Dedifferentiated amniotic fluid mesenchymal stem cell (primary cell): ENCODE measurements around the gene OR1F1.
A peak's percentile ranks its signal among the peaks of the same experiment; 100 is the strongest.
"Not testable (repeated sequence)": the region's sequence is repeated elsewhere in the genome, so short reads cannot be mapped to it uniquely, and the experiment has no call there.

ENCODE experiments used
- DNase-seq: peaks from one replicate; pipeline ENCODE4 v3.0.0-alpha.2; 2016; ENCODE audit errors: extremely low spot score

OR1F1 gene

GRCh38 chr16:3150346-3151218 lies 37.4 kb upstream of the OR1F1 start:
- peak; percentile 96 for DNase-seq

- no peak for DNase-seq
Measured at GRCh38 chr16:3152027-3152276, 36.1 kb upstream of the OR1F1 start.

GRCh38 chr16:3152277-3152990 lies 35.6 kb upstream of the OR1F1 start:
- peak; percentile 89 for DNase-seq

GRCh38 chr16:3152991-3153368 lies 35.0 kb upstream of the OR1F1 start:
- no peak for DNase-seq

- no peak for DNase-seq
Measured at GRCh38 chr16:3155181-3155580, 32.8 kb upstream of the OR1F1 start.

- no peak for DNase-seq
Measured at GRCh38 chr16:3155972-3156371, 32.0 kb upstream of the OR1F1 start.

- peak; percentile 93 for DNase-seq
Measured at GRCh38 chr16:3157229-3158025, 30.6 kb upstream of the OR1F1 start.

GRCh38 chr16:3158026-3158509 lies 29.9 kb upstream of the OR1F1 start:
- DNase-seq: no peak

GRCh38 chr16:3158510-3159314 lies 29.3 kb upstream of the OR1F1 start:
- peak; percentile 71 for DNase-seq

GRCh38 chr16:3161235-3162018 lies 26.6 kb upstream of the OR1F1 start:
- DNase-seq: no peak

- DNase-seq: no peak
Measured at GRCh38 chr16:3164121-3164991, 23.6 kb upstream of the OR1F1 start.

GRCh38 chr16:3165111-3165822 lies 22.7 kb upstream of the OR1F1 start:
- DNase-seq: no peak

- DNase-seq: no peak
Measured at GRCh38 chr16:3166505-3166886, 21.5 kb upstream of the OR1F1 start.

GRCh38 chr16:3168729-3169128 lies 19.3 kb upstream of the OR1F1 start:
- DNase-seq: not testable (repeated sequence)

GRCh38 chr16:3170440-3171180 lies 17.4 kb upstream of the OR1F1 start:
- no peak for DNase-seq

GRCh38 chr16:3171181-3171854 lies 16.7 kb upstream of the OR1F1 start:
- DNase-seq: no peak

- peak; percentile 26 for DNase-seq
Measured at GRCh38 chr16:3171855-3172593, 16.0 kb upstream of the OR1F1 start.
